H9 (cell line): ENCODE measurements around the gene EPSTI1. TPM values are rescaled to one million over a fixed set of nuclear protein-coding genes. Genes with fewer than 3 reads are reported as not detected.

Experiments used
- DNase-seq: peaks from one replicate; pipeline ENCODE4 v3.0.0-alpha.2; 2017
- H2AFZ ChIP-seq: one replicate; pipeline ENCODE4 v1.6.1; 2013; ENCODE audit warnings: mild to moderate bottlenecking, low read length, control low read depth, moderate library complexity
- H2AK5ac ChIP-seq: 2 replicates; pipeline ENCODE4 v1.6.1; 2013; ENCODE audit warnings: low read length, control low read depth, mixed read lengths; ENCODE audit not compliant: insufficient read length
- H2BK120ac ChIP-seq: one replicate; pipeline ENCODE4 v1.6.1; 2013; ENCODE audit warnings: low read depth, mild to moderate bottlenecking, low read length, control low read depth, inconsistent platforms; ENCODE audit not compliant: poor library complexity, severe bottlenecking
- H2BK12ac ChIP-seq: 2 replicates; pipeline ENCODE4 v1.6.1; 2013; ENCODE audit warnings: low read length, control low read depth, mixed read lengths, low read depth; ENCODE audit not compliant: insufficient read length
- H2BK15ac ChIP-seq: 2 replicates; pipeline ENCODE4 v1.6.1; 2013; ENCODE audit warnings: low read depth, low read length, control low read depth
- H2BK20ac ChIP-seq: one replicate; pipeline ENCODE4 v1.6.1; 2013; ENCODE audit warnings: low read depth, mild to moderate bottlenecking, low read length, control low read depth, inconsistent platforms; ENCODE audit not compliant: poor library complexity, severe bottlenecking
- H2BK5ac ChIP-seq: 2 replicates; pipeline ENCODE4 v1.6.1; 2013; ENCODE audit warnings: low read length, control low read depth, mixed read lengths; ENCODE audit not compliant: insufficient read length
- H3K14ac ChIP-seq: 2 replicates; pipeline ENCODE4 v1.6.1; 2013; ENCODE audit warnings: low read length, control low read depth; ENCODE audit not compliant: insufficient read depth
- H3K18ac ChIP-seq: 2 replicates; pipeline ENCODE4 v1.6.1; 2013; ENCODE audit warnings: low read depth, mild to moderate bottlenecking, mixed read lengths, low read length, control low read depth; ENCODE audit not compliant: insufficient read length
- H3K23ac ChIP-seq: 2 replicates; pipeline ENCODE4 v1.6.1; 2013; ENCODE audit warnings: low read length, control low read depth, mixed read lengths, low read depth; ENCODE audit not compliant: insufficient read length
- H3K23me2 ChIP-seq: 2 replicates; pipeline ENCODE4 v1.6.1; 2013; ENCODE audit warnings: low read depth, mild to moderate bottlenecking, mixed read lengths, low read length, control low read depth; ENCODE audit not compliant: insufficient read length, poor library complexity, severe bottlenecking
- H3K27ac ChIP-seq: 2 replicates; pipeline ENCODE4 v1.5.1; 2013; ENCODE audit warnings: low read length, control low read depth, mixed read lengths, low read depth; ENCODE audit not compliant: insufficient read length
- H3K27me3 ChIP-seq: 2 replicates; pipeline ENCODE4 v1.6.1; 2013; ENCODE audit warnings: low read length, control low read depth, inconsistent platforms; ENCODE audit not compliant: insufficient read depth
- H3K4ac ChIP-seq: 2 replicates; pipeline ENCODE4 v1.6.1; 2013; ENCODE audit warnings: low read depth, mild to moderate bottlenecking, control low read depth, inconsistent platforms, low read length, moderate library complexity
- H3K4me1 ChIP-seq: 2 replicates; pipeline ENCODE4 v1.6.1; 2013; ENCODE audit warnings: low read length, control low read depth, inconsistent platforms; ENCODE audit not compliant: insufficient read depth
- H3K4me2 ChIP-seq: 2 replicates; pipeline ENCODE4 v1.6.1; 2013; ENCODE audit warnings: low read length, control low read depth, mixed read lengths; ENCODE audit not compliant: insufficient read length, insufficient read depth
- H3K56ac ChIP-seq: 2 replicates; pipeline ENCODE4 v1.6.1; 2013; ENCODE audit warnings: low read depth, mild to moderate bottlenecking, mixed read lengths, low read length, control low read depth; ENCODE audit not compliant: insufficient read length
- H3K79me1 ChIP-seq: 2 replicates; pipeline ENCODE4 v1.6.1; 2013; ENCODE audit warnings: low read depth, mild to moderate bottlenecking, moderate library complexity, low read length, control low read depth, inconsistent platforms; ENCODE audit not compliant: insufficient read depth, poor library complexity, severe bottlenecking
- H3K79me2 ChIP-seq: 2 replicates; pipeline ENCODE4 v1.6.1; 2013; ENCODE audit warnings: low read length, control low read depth, inconsistent platforms; ENCODE audit not compliant: insufficient read depth
- H3K9ac ChIP-seq: 2 replicates; pipeline ENCODE4 v1.6.1; 2013; ENCODE audit warnings: low read length, control low read depth, mixed read lengths; ENCODE audit not compliant: insufficient read length; ENCODE audit errors: extremely low read depth
- H3K9me3 ChIP-seq: one replicate; pipeline ENCODE4 v1.6.1; 2013; ENCODE audit warnings: low read depth, low read length, inconsistent platforms; ENCODE audit not compliant: control insufficient read depth
- H3T11ph ChIP-seq: one replicate; pipeline ENCODE4 v1.6.1; 2013; ENCODE audit warnings: mild to moderate bottlenecking, low read length, control low read depth, inconsistent platforms
- H4K20me1 ChIP-seq: one replicate; pipeline ENCODE4 v1.6.1; 2013; ENCODE audit not compliant: control insufficient read depth, insufficient read length, insufficient read depth
- H4K5ac ChIP-seq: 2 replicates; pipeline ENCODE4 v1.6.1; 2013; ENCODE audit warnings: low read depth, mild to moderate bottlenecking, mixed read lengths, low read length, control low read depth; ENCODE audit not compliant: insufficient read length
- H4K8ac ChIP-seq: replicated peaks from 2 replicates; pipeline ENCODE4 v1.6.1; 2013; ENCODE audit warnings: low read length, control low read depth, mixed read lengths, low read depth; ENCODE audit not compliant: insufficient read length
- H4K91ac ChIP-seq: 2 replicates; pipeline ENCODE4 v1.6.1; 2013; ENCODE audit warnings: low read depth, mild to moderate bottlenecking, moderate library complexity, mixed read lengths, low read length, control low read depth; ENCODE audit not compliant: insufficient read length
- H3K27ac Mint-ChIP-seq, 3 experiments: 2 replicates in 2 of 3; 3 replicates in 1 of 3; pipeline ENCODE4 v1.8.0; 2020 to 2021; ENCODE audit warnings: mixed read lengths in 3 of 3, mild to moderate bottlenecking in 1 of 3, moderate library complexity in 1 of 3
- H3K27me3 Mint-ChIP-seq: 2 replicates; pipeline ENCODE4 v1.8.0; 2021; ENCODE audit warnings: low read depth, mild to moderate bottlenecking, moderate library complexity, mixed read lengths
- H3K36me3 Mint-ChIP-seq, 3 experiments: 2 replicates in 2 of 3; 3 replicates in 1 of 3; pipeline ENCODE4 v1.8.0; 2020 to 2021; ENCODE audit warnings: low read depth in 3 of 3, mixed read lengths in 3 of 3; ENCODE audit not compliant: insufficient read depth in 1 of 3
- H3K4me1 Mint-ChIP-seq, 2 experiments: 2 replicates each; pipeline ENCODE4 v1.8.0; 2020; ENCODE audit warnings: mixed read lengths in 2 of 2
- H3K4me3 Mint-ChIP-seq, 2 experiments: 2 replicates in 1 of 2; 3 replicates in 1 of 2; pipeline ENCODE4 v1.8.0; 2020 to 2021; ENCODE audit warnings: mild to moderate bottlenecking in 2 of 2, mixed read lengths in 2 of 2, moderate library complexity in 1 of 2
- H3K9me3 Mint-ChIP-seq, 2 experiments: 2 replicates in 1 of 2; 3 replicates in 1 of 2; pipeline ENCODE4 v1.8.0; 2020; ENCODE audit warnings: mild to moderate bottlenecking in 2 of 2, mixed read lengths in 2 of 2, moderate library complexity in 1 of 2
- WGBS: extraction: QIAGEN DNeasy Blood & Tissue Kit; methylation state at CpG from one replicate; pipeline ENCODE4 v1.1.7; 2013; ENCODE audit warnings: missing lambda C conversion rate, low lambda C conversion rate, mixed read lengths; ENCODE audit not compliant: insufficient read length; ENCODE audit errors: extremely low coverage; 5-methylcytosine and 5-hydroxymethylcytosine counted together
- total RNA-seq: library from RNA; stranded (reverse); gene quantifications from 2 replicates; pipeline ENCODE4 v1.2.1, GENCODE V29; 2021
- TF ChIP-seq, protein P1 (sequence below): fragments of 200-600 bp; sonication (generic); conservative IDR thresholded peaks from 3 replicates; pipeline ENCODE4 v1.8.0; 2021; ENCODE audit warnings: antibody characterized with exemption, mild to moderate bottlenecking

The EPSTI1 gene
- total RNA-seq, 1 experiment from 2014 or later, result 0.70 TPM

DNA sequence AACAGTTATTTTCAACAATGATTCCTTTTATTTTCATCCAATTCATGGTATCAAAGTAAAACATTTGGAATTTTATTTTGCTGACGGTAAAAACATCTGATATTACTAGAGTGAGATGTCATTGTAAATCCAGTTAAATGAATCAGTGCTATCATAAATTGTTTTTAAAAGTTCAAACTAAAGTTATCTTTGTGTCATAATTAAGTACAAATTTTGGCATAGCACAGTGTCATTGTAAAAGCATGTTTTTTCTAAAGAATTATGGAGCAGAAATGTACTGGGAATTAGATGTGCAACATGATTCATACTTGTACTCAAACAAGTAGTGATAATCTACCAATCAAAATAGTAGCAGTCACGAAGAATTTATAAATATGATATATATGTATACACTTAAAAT, 117.8 kb downstream of the EPSTI1 start:
- H3K9ac ChIP-seq, result no peak overlapping the region
- peaks cover 3% of the 10 kb centered on the region for H3K23me2 ChIP-seq
- no peak overlapping the region for H2BK20ac ChIP-seq
- no peak overlapping the region for H3K18ac ChIP-seq
- no peak for DNase-seq
- H3K14ac ChIP-seq, result no peak overlapping the region
- H2BK15ac ChIP-seq, result no peak overlapping the region
- H3K56ac ChIP-seq, result no peak overlapping the region
- no peak overlapping the region for H3K23ac ChIP-seq
- H4K5ac ChIP-seq, result no peak overlapping the region
- no peak overlapping the region for H2AFZ ChIP-seq
- no peak overlapping the region for H3K4ac ChIP-seq
- H3K79me2 ChIP-seq, result peaks cover 2% of the 10 kb centered on the region; the same call in 1 of the 2 replicates
- Mint-ChIP-seq H3K4me3 (no peak overlapping the region; a peak in 1 of 5 replicates), H3K9me3 (peaks cover 0 to 2% of the 10 kb centered on the region in 2 experiments; a peak in 4 of 5 replicates), H3K36me3 (peaks cover 15 to 32% (median 17%) of the 10 kb centered on the region in 3 experiments; a peak in 6 of 7 replicates), H3K27ac (no peak overlapping the region; a peak in 1 of 7 replicates), H3K4me1 (peaks cover 56 to 60% of the 10 kb centered on the region in 2 experiments), H3K27me3 (no peaks in the 10 kb centered on the region; the same call in none of the 2 replicates)
- no peak overlapping the region for H2AK5ac ChIP-seq
- H2BK12ac ChIP-seq, result no peak overlapping the region
- H3K4me2 ChIP-seq, result no peak overlapping the region
- H4K8ac ChIP-seq, result no peak overlapping the region
- TF ChIP-seq, protein P1, sequence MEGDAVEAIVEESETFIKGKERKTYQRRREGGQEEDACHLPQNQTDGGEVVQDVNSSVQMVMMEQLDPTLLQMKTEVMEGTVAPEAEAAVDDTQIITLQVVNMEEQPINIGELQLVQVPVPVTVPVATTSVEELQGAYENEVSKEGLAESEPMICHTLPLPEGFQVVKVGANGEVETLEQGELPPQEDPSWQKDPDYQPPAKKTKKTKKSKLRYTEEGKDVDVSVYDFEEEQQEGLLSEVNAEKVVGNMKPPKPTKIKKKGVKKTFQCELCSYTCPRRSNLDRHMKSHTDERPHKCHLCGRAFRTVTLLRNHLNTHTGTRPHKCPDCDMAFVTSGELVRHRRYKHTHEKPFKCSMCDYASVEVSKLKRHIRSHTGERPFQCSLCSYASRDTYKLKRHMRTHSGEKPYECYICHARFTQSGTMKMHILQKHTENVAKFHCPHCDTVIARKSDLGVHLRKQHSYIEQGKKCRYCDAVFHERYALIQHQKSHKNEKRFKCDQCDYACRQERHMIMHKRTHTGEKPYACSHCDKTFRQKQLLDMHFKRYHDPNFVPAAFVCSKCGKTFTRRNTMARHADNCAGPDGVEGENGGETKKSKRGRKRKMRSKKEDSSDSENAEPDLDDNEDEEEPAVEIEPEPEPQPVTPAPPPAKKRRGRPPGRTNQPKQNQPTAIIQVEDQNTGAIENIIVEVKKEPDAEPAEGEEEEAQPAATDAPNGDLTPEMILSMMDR, result no peak
- no peaks in the 10 kb centered on the region for H3K79me1 ChIP-seq
- no peaks in the 10 kb centered on the region for H4K20me1 ChIP-seq
- H4K91ac ChIP-seq, result no peak overlapping the region
- no peak overlapping the region for H3K27ac ChIP-seq
- no CpG with 5 or more reads among the region's 2 CpGs for WGBS
- H3K9me3 ChIP-seq, result no peaks in the 10 kb centered on the region
- H3K27me3 ChIP-seq, result no peaks in the 10 kb centered on the region
- no peak overlapping the region for H2BK120ac ChIP-seq
- H2BK5ac ChIP-seq, result no peak overlapping the region
- H3T11ph ChIP-seq, result no peak overlapping the region
- peaks cover 12% of the 10 kb centered on the region; the same call in 1 of the 2 replicates for H3K4me1 ChIP-seq
